HG02798 (cell line): ENCODE data around the gene CBY2.
"Not testable (repeated sequence)": the region's sequence is repeated elsewhere in the genome, so short reads cannot be mapped to it uniquely, and the experiment has no call there.

Experiments
- ATAC-seq: cut with Tn5 transposase; IDR thresholded peaks from one replicate; pipeline ENCODE4 v1.9.1; 2021; ENCODE audit warnings: mild to moderate bottlenecking; ENCODE audit not compliant: unreplicated experiment, poor library complexity

Gene CBY2

GRCh38 chr13:45702088-45702487 lies at the start of gene CBY2:
CBY2 (plus strand) TSS chr13:45702320; CDS start chr13:45702391, 71 bp downstream.
- no peak for ATAC-seq

- no peak for ATAC-seq
These were observed 47.3 kb upstream of the CBY2 start for GRCh38 chr13:45654633-45655349.

GRCh38 chr13:45658586-45659235 lies 43.4 kb upstream of the CBY2 start:
- no peak for ATAC-seq

- no peak for ATAC-seq
These were observed 42.6 kb upstream of the CBY2 start for GRCh38 chr13:45659536-45659935.

- not testable (repeated sequence) for ATAC-seq
These were observed 41.7 kb upstream of the CBY2 start for GRCh38 chr13:45660458-45660857.

- ATAC-seq, result no peak
These were observed 40.0 kb upstream of the CBY2 start for GRCh38 chr13:45662162-45662561.

- not testable (repeated sequence) for ATAC-seq
These were observed 39.2 kb upstream of the CBY2 start for GRCh38 chr13:45662903-45663302.

- ATAC-seq, result not testable (repeated sequence)
These were observed 32.5 kb upstream of the CBY2 start for GRCh38 chr13:45669626-45670025.

GRCh38 chr13:45670189-45670885 lies 31.8 kb upstream of the CBY2 start:
- ATAC-seq, result no peak

GRCh38 chr13:45674908-45675307 lies 27.2 kb upstream of the CBY2 start:
- ATAC-seq, result no peak

- no peak for ATAC-seq
These were observed 23.8 kb upstream of the CBY2 start for GRCh38 chr13:45678282-45678681.

- no peak for ATAC-seq
These were observed 21.0 kb upstream of the CBY2 start for GRCh38 chr13:45681113-45681512.

GRCh38 chr13:45682494-45683008 lies 19.6 kb upstream of the CBY2 start:
- ATAC-seq, result no peak

- ATAC-seq, result no peak
These were observed 18.4 kb upstream of the CBY2 start for GRCh38 chr13:45683701-45684100.

- no peak for ATAC-seq
These were observed 13.5 kb upstream of the CBY2 start for GRCh38 chr13:45688577-45688976.

GRCh38 chr13:45690636-45691035 lies 11.5 kb upstream of the CBY2 start:
- no peak for ATAC-seq

GRCh38 chr13:45691251-45691650 lies 10.9 kb upstream of the CBY2 start:
- no peak for ATAC-seq

GRCh38 chr13:45691667-45692066 lies 10.5 kb upstream of the CBY2 start:
- no peak for ATAC-seq

GRCh38 chr13:45695198-45695730 lies 6.9 kb upstream of the CBY2 start:
- ATAC-seq, result peak; percentile 44

- ATAC-seq, result peak; percentile 47
These were observed 5.4 kb upstream of the CBY2 start for GRCh38 chr13:45696610-45697226.
